NCI-H2196 (cell line): ENCODE results near the gene ZSWIM8.
"Not testable (repeated sequence)": the region's sequence is repeated elsewhere in the genome, so short reads cannot be mapped to it uniquely, and the experiment has no call there.

Experiments used
- DNase-seq: peaks from one replicate; lab custom pipeline; 2025; ENCODE audit not compliant: unreplicated experiment; lab: John Stamatoyannopoulos, UW

The ZSWIM8 gene

GRCh38 chr10:73814896-73815718 lies 29.7 kb downstream of the ZSWIM8 start:
- no peak for DNase-seq

DNA sequence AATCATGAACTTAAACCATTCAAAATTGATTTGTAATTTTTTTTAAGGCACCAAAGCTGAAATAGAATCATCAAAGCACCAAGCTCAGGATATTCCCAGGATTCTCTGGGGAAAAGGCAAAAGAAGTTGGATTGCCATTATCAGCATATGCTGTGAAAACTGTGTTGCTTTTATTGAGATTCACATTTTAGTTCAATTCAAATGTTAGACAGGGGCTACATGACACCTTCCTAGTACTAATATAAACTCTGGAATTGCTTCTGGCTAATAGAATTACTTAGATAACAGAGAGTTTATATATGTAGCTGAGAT lies 30.3 kb downstream of the ZSWIM8 start:
- no peak for DNase-seq

DNA sequence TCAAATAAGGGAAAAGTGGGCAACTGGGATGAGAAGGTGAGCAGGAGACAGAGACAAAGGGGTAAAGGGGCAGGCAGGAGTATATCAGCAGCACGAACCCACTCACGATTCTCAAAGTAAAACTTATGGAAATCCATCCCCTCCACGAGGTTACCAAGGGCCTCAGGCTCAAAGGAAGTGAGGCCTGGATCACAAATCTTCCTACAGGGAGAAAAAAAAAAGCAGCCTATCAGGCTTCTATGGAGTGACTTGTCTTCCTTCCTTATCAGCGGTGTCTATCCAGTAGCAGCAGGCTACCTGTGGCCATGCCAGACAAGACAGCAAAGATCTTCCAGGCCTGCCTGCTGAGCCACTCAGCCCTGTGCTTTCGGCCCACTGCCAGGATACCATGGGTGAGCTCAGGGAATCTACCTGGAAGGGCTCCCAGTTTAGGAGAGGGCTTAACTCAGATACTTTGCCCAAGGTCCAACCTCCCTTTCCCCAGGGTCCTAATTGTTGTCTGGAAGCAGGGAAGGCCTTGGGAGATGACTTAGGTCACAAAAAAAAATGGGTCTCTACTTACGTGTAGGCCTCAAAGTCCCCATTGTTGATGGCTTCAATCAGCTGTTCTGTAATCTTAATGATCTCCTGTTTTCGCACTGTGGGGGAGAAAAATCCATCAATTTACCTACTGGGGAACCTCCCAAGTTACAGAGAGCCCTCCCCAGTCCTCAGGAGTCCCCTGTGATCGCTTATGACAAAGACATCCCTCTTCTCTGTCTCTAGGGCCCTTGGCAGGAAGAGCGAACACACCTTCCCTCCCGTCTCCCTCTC lies 31.7 kb downstream of the ZSWIM8 start:
- peak; percentile 17 for DNase-seq

- DNase-seq, result no peak
These were observed 32.4 kb downstream of the ZSWIM8 start for GRCh38 chr10:73817826-73818225.

DNA sequence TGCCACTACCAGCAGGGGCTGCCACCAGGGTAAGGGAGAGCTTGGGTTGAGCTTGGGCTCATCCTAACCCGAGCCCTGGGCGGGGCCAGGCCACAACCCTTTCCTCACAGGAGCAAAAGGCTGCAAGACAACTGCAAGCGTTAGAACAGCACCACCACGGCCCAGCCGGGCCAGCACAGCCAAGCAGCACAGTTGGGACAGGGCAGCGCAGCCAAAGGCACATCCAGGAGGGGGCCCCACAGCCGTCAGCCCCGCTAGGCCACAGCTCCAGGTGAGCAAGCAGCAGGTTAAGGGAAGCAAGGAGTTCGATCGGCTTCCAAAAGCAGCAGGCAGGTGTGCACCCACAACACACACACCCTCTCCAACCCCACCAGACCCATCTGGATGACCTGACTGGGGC lies 33.0 kb downstream of the ZSWIM8 start:
- DNase-seq, result no peak

GRCh38 chr10:73819081-73819480 lies 33.7 kb downstream of the ZSWIM8 start:
- no peak for DNase-seq

DNA sequence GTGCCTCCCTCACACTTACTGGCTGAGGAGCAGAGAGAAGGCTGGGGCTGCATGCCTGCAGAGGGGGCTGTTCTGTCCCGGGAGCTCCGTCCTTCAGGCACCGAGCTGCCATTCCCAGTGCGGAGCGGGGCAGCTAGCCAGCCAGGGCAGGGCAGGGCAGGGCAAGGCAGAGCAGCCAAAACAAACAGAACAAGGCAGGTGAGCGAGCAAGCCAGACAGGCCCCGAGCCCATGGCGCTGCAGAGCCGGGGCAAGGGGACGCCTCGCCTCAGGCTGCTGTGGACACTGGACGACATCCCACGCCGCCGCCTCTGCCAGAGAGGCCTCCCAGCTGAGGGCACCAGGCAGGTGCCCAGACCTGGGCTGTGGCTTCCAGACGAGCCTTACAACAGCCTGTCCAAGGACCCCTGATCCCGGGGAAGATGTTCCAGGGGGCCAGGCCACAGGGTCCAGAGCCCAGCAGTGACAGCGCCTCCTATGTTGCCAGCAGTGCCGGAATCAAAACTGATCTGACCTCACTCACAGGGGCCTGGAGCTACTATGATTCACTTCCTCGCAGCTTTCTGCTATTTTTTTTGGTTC lies 34.2 kb downstream of the ZSWIM8 start:
- peak; percentile 81 for DNase-seq

DNA sequence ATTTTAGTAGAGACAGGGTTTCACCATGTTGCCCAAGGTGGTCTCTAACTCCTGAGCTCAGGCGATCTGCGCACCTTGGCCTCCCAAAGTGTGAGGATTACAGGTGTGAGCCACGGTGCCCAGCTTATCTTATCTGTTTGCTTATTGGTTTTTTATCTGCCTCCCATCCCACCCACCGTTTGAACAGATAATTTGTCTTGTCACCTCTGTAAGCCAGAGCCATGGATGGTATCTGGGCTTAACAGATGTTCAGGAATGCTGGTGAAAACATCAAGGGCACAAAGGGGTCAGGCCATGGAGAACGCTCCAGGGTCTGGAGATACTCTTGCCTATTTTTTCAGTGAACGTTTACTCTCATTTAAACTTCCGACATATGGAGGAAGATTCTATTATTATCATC lies 38.0 kb downstream of the ZSWIM8 start:
- DNase-seq, result no peak

- DNase-seq, result no peak
These were observed 38.8 kb downstream of the ZSWIM8 start for GRCh38 chr10:73824146-73824725.

DNA sequence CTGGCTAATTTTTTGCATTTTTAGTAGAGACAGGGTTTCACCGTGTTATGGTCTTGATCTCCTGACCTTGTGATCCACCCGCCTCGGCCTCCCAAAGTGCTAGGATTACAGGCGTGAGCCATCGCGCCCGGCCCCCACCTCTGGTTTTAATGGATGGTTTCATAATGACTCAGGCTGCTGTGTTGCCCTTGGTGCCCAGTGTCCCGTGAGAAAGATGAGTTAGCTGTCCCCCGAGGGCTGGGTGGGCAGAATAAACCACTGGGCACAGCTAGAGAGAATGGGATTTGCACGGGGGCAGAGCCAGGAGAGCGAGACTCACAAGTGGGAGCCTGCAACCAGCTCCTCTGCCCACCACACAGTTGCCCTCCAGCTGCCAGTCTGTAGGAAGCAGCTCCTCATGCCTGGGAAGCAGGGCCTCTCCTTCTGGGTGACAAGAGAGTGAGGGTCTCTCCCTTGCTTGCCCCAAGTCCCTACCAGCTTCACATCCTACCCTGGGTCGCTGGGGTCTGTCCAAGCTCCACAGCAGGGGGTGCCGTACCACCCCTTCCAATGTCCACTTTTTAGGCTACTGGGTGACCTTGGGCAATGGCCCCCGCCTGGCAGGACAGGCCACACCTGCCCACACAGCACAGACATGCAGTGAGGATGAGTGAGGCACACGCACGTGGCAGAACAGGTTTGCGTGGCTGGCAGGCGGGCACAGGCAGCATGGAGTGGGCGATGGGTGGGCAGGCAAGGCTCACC lies 42.1 kb downstream of the ZSWIM8 start:
- no peak for DNase-seq

DNA sequence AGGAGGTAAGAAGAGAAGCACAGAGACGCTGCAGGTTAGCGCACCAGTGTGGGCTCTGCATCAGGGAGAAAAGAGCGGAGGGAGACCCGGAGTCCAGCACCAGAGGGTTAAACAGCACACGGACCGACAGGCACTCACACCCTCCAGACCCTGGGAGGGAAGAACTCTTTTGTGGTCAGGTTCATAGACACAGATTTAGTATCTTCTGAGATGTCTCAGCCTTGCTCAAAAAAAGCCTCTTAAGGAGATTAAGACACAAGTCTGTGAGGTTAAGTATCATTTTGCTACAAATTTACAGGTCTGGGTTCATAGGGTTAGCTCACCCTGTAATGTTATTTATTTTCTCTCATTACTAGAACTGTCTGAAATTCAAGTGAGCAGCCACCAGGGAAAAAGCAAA lies 42.8 kb downstream of the ZSWIM8 start:
- no peak for DNase-seq

GRCh38 chr10:73829090-73829489 lies 43.7 kb downstream of the ZSWIM8 start:
- DNase-seq, result not testable (repeated sequence)

GRCh38 chr10:73836427-73836980 lies 51.1 kb downstream of the ZSWIM8 start:
- DNase-seq, result no peak

GRCh38 chr10:73837072-73837471 lies 51.7 kb downstream of the ZSWIM8 start:
- DNase-seq, result no peak

GRCh38 chr10:73838008-73838567 lies 52.7 kb downstream of the ZSWIM8 start:
- DNase-seq, result no peak

GRCh38 chr10:73838827-73839226 lies 53.4 kb downstream of the ZSWIM8 start:
- no peak for DNase-seq

DNA sequence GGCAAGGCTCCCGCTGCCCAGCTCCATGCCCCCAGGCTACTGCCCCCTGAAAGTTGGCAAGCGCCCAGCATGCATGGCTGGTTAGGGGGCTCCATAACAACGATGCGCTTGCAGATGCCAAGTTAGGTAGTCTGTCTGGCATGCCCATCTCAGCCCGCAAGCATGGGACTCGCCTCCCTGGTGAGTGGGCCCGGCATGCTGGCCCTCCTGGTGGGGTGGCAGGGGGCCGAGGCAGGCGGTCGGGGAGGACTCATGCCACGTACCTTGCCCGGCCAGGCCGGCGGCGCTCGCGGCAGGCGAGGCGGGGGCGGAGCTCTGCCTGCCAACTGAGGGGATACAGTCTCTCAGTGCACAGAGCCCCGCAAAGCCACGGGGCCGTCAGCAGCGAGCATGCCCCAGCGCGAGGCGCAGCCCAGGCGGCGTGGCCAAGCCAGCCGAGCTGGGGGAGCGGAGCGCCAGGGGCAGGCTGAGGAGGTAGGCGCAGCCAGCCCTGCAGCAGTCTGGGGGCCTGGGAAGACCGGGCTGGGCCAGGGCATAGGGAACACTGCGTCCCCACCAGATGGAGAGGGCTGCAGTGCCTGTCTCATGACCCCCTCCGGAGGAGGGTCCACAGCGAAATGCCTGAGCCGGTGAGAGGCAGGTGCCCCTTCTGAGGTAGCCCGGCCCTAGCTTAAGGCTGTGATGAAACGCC lies 54.0 kb downstream of the ZSWIM8 start:
- DNase-seq, result no peak

DNA sequence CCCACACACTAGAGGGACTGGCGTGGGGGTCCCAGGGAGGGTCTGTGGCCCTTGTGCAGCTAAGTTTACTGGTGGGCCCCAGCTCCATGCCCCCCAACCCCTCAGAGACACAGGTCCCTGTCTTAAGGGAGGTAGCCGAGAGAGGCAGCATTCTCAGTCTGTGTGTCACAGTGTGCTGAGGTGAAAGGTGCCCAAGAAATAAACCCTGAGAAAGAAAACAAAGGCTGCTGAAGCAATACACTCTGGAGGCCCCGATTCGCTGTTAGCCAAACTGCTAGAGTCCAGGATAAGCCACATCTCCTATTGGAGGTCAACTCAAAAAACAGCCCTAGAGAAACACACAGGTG lies 54.6 kb downstream of the ZSWIM8 start:
- DNase-seq, result no peak

DNA sequence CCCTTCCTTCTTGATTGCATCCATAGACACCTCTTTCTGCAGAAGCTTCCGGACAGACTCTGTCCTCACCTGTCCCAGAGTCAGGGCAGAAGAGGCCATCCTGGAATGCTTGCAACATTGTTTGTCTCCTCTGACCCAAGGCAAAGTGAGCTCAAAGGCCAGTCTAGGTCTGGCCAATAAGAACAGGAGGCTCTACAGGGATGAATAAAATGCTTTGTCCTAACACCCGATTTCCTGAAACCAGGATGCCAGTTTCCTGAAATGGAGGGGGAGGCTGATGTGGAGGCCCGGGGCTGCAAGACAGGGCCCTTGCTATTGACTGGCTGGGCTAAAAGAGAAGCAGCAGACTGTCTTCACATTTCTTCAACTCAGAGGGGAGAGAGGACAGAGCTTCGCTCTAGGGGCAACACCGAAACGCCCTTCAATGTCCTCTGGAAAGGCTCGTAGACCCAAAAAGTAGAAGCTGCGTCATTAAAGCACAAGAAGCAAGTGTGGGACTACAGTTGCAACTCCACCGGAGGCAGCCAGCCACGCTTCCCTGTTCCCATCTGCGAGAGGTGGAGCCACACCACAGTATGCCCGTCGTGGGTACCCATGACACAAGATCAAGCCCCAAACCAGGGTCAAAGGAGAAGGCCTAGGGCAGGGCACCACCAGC lies 55.1 kb downstream of the ZSWIM8 start:
- DNase-seq, result no peak

DNA sequence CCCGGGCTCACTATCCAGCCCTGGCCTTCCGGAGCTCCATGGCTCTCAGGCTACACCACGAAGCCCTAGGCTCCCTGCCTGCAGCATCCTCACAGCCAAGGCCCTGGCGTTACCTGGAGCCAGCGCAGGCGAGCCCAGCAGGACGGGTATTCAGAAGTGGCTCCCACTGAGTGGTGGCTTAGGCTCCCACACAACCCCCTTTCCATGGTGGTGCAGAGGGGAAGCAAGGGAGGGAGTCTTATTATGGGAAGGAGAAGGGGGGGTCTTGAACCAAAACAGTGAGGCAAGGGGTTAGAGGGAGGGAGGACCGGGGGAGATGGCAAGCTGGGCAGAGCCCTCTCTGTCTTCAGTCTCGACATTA lies 55.6 kb downstream of the ZSWIM8 start:
- no peak for DNase-seq
